ENCODE data around the gene GREM2. TPM values are rescaled to one million over a fixed set of nuclear protein-coding genes. Genes with fewer than 3 reads are reported as not detected.

Gene GREM2
- total RNA-seq, 1 donor from 2014 or later, result 0.16 TPM

DNA sequence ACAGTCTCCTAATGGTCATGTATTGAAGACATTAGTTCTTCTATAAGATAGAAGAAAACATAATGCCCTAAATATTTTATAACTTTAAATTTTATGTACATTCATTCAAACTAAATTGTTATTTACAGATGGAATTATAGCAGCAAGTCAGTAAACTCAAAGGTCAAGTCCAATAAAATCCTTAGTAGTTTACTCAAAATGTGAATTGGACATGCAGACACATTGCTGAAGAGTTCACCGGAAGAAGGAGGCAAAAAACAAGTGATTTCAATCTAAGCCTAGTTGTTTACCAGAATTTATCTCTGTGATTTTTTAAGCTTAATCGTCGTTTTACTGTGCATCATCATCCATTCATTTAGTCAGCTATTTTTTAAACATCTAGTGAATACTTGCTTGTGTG, 149.7 kb downstream of the GREM2 start:
- no peak for DNase-seq (ENCODE audit: low spot score)

DNA sequence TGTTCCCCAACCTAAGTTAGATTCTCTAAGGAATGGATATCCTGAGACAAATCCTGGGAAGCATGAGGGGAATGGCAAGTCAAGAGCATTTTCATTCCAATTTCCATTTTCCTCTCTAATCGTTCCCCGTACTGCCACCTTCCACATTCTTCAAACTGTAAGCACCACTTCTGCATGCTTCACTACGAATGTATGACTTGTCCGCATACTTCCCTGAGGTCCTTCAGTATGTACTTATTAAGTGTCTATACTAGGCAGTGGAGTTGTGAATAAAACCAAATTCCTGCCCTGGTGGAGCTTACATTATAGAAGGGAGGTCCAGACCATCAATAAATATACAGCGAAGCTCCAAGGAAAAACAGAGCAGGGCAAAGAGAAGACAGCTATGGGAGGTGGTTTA, 154.8 kb downstream of the GREM2 start:
- no peak for DNase-seq (ENCODE audit: low spot score)

DNA sequence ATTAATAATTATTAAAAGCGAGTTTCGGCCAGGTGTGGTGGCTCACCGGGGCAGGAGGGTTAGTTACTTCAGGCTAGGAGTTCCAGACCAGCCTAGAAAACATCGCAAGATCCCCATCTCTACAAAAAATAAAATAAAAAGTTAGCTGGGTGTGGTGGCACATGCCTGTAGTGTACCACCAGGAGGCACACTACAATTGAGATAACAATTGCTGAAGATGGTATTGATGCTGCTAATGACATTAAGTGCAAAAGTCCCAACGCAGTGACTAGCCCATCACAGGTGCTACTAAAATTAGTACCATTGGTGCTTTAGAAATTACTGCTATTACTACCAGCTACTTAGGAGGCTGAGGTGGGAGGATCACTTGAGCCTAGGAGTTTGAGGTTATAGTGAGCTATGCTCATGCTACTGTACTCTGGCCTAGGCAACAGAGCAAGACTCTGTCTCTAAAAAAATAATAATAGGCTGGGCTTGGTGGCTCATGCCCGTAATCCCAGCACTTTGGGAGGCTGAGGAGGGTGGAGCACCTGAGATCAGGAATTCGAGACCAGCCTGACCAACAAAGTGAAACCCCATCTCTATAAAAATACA, 156.6 kb downstream of the GREM2 start:
- no peak for DNase-seq (ENCODE audit: low spot score)

DNA sequence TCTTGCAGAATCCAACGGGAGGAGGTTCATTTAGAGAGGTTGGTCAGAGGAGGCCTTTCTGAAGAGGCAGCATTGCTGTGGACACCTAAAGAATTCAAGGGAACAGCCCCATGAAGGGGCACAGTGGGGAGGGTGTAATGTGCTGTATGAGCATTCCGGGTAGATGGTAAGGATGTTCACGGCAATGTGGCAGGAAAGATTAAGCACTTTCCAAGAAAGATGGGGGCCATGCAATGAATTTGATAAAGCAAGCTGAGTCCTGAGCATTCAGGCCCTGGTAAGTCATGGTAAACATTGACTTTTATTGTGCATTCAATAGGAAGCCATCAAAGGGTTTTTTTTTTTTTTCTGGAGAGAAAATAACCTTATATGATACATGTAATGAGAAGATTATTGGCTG, 166.6 kb downstream of the GREM2 start:
- DNase-seq (ENCODE audit: low spot score), result no peak

DNA sequence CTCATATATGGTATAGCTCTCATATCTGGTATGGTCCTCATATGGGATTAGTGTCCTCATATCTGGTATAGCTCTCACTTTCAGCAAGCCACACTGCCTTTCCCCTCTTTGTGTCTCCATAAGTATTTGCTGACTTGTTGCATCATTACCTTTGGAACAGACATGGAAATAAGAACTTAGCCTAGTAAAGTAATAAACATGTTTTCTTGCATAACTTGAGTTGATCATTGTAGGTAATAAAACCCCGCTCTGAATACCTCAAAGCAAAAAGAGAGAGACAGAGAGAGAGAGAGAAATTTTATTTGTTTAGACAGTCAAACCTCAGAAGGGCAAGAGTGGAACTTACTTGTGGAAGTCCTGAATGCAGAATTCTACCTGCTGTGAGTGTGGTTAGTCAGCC, 170.3 kb downstream of the GREM2 start:
- no peak for DNase-seq (ENCODE audit: low spot score)
